Lung (tissue), 12 donors: ENCODE data around the gene SND1. TPM values are rescaled to one million over a fixed set of nuclear protein-coding genes. Genes with fewer than 3 reads are reported as not detected.

Source experiments
- ATAC-seq: fragments of 200-7000 bp; cut with Tn5 transposase; one replicate; pipeline ENCODE4 v1.9.1; 2020; ENCODE audit warnings: moderate number of reproducible peaks; ENCODE audit not compliant: insufficient read depth, low FRiP score
- DNase-seq, 3 donors: peaks; one replicate each; pipeline ENCODE4 v3.0.0-alpha.2; 2013 to 2017
- H3K27ac ChIP-seq, 2 donors: one replicate each; pipeline ENCODE4 v1.5.1; 2013; ENCODE audit warnings: mild to moderate bottlenecking in 2 of 2, moderate library complexity in 2 of 2, control low read depth in 1 of 2, inconsistent platforms in 1 of 2, low read depth in 1 of 2, low read length in 1 of 2
- H3K27me3 ChIP-seq, 3 donors: one replicate each; pipeline ENCODE4 v1.5.1; 2013; ENCODE audit warnings: low read length in 2 of 3; ENCODE audit not compliant: control insufficient read depth in 3 of 3, insufficient read depth in 3 of 3
- H3K36me3 ChIP-seq, 4 donors: one replicate each; pipeline ENCODE4 v1.5.1; 2013; ENCODE audit warnings: low read length in 4 of 4, mild to moderate bottlenecking in 1 of 4, moderate library complexity in 1 of 4; ENCODE audit not compliant: control insufficient read depth in 4 of 4, insufficient read depth in 4 of 4
- H3K4me1 ChIP-seq, 5 donors: one replicate each; pipeline ENCODE4 v1.5.1; 2013; ENCODE audit warnings: low read length in 5 of 5, mild to moderate bottlenecking in 2 of 5, moderate library complexity in 1 of 5; ENCODE audit not compliant: control insufficient read depth in 5 of 5, insufficient read depth in 5 of 5
- H3K4me3 ChIP-seq: one replicate; pipeline ENCODE4 v1.5.1; 2013; ENCODE audit warnings: mild to moderate bottlenecking, control low read depth, moderate library complexity
- H3K9ac ChIP-seq, 2 donors: one replicate each; pipeline ENCODE4 v1.5.1; 2013; ENCODE audit warnings: low read length in 2 of 2, control low read depth in 1 of 2; ENCODE audit not compliant: insufficient read depth in 1 of 2
- H3K9me3 ChIP-seq, 4 donors: one replicate each; pipeline ENCODE4 v1.5.1; 2013; ENCODE audit warnings: low read length in 3 of 4, mild to moderate bottlenecking in 1 of 4, moderate library complexity in 1 of 4; ENCODE audit not compliant: control insufficient read depth in 4 of 4, insufficient read depth in 3 of 4
- WGBS, 2 donors: extraction: QIAGEN DNeasy Blood & Tissue Kit; methylation state at CpG; one replicate each; pipeline ENCODE4 v1.1.7; 2013; 5-methylcytosine and 5-hydroxymethylcytosine counted together
- polyA plus RNA-seq, 2 donors: library from polyadenylated mRNA; stranded (reverse); fragments of 200-250 nt; gene quantifications; one replicate each; pipeline ENCODE4 v1.2.1, GENCODE V29; 2013
- total RNA-seq, 2 donors: library from RNA; depleted of rRNA in 1 of 2; stranded (reverse); fragments of >200 nt in 1 of 2; gene quantifications; one replicate each; pipeline ENCODE4 v1.2.1, GENCODE V29; 2014 to 2021
- TF ChIP-seq, protein P1 (sequence below): IDR thresholded peaks from 2 replicates; pipeline ENCODE4 v1.5.1; 2012; ENCODE audit warnings: mild to moderate bottlenecking; ENCODE audit errors: control extremely low read depth, extremely low read depth
- donor health status: control.
- donor health status: control.
- donor health status: Bipolar disorder and iron deficiency.
- donor health status: healthy.
- donor health status: DM: yes; HTN: yes; CAD: no.

The SND1 gene
- total and polyA plus RNA-seq, 4 donors, result 94.5 to 210 (median 137) TPM

DNA sequence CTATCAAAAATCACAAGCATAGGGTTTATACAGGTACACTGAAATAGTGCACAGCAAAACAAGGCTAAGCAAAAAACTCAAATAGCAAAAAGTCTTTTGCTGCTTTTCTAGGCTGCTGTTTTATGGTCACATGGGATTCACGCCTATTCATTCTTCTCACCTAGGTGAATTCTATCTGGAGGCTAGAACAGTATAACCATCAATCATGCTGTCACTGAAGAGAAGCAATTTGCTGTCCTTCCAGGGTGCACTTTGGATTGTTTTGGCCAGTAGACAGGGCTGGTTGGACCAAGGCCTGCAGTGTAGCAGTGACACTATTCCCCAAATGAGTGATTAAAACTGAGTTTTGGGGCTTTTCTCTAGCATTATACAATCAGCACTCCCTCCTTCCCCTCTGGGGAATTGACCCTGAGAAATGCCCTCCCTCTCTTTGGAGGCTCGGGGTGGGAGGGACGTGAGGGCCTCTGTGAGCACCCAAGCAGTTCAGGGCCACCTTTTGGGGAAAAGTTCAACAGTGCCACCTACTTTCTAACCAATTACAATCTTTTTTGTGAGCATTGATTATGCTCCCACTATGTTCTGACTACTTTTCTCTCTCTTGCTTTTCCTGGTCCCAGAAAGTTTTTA lies 16.2 kb upstream of the SND1 start:
- TF ChIP-seq, protein P1, sequence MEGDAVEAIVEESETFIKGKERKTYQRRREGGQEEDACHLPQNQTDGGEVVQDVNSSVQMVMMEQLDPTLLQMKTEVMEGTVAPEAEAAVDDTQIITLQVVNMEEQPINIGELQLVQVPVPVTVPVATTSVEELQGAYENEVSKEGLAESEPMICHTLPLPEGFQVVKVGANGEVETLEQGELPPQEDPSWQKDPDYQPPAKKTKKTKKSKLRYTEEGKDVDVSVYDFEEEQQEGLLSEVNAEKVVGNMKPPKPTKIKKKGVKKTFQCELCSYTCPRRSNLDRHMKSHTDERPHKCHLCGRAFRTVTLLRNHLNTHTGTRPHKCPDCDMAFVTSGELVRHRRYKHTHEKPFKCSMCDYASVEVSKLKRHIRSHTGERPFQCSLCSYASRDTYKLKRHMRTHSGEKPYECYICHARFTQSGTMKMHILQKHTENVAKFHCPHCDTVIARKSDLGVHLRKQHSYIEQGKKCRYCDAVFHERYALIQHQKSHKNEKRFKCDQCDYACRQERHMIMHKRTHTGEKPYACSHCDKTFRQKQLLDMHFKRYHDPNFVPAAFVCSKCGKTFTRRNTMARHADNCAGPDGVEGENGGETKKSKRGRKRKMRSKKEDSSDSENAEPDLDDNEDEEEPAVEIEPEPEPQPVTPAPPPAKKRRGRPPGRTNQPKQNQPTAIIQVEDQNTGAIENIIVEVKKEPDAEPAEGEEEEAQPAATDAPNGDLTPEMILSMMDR, result no peak
- ATAC-seq, result no peak
- 68 to 74% methylated on average over 3 of the region's 3 CpGs for WGBS, 2 donors

DNA sequence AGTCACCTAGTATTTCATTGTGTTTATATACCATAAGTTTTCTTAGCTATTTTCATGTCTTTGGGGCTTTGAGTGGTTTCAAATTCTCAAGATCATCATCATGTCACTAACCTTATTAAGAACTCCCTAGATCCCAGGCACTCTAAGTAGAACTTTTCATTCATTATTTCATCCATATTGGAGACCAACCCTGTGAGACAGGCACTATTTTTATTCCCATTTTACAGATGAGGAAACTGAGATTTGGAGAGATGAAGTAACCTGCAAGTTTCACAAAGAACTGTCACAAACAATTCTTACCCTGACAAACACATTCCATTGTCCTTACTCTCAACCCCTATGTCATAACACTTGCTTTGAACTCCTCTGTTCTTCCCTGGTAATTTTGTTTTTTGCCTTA lies 13.8 kb upstream of the SND1 start:
- H3K36me3 ChIP-seq, result no peaks in the 10 kb centered on the region
- TF ChIP-seq, protein P1, result no peak
- no peak overlapping the region for H3K9ac ChIP-seq
- H3K27ac ChIP-seq, result no peak overlapping the region
- DNase-seq (no peak), ATAC-seq (no peak)
- no peak overlapping the region for H3K4me3 ChIP-seq
- H3K4me1 ChIP-seq, result no peaks in the 10 kb centered on the region
- no peaks in the 10 kb centered on the region for H3K9me3 ChIP-seq
- peaks cover 0 to 2% (median 0%) of the 10 kb centered on the region in 3 donors for H3K27me3 ChIP-seq

More for the DNA sequence above, 16.2 kb upstream of the SND1 start:
- no peak overlapping the region for H3K9ac ChIP-seq
- peaks cover 0 to 2% (median 0%) of the 10 kb centered on the region in 3 donors for H3K27me3 ChIP-seq
- no peaks in the 10 kb centered on the region for H3K9me3 ChIP-seq
- H3K36me3 ChIP-seq, result no peaks in the 10 kb centered on the region
- no peak for DNase-seq
- no peak overlapping the region for H3K4me3 ChIP-seq
- H3K4me1 ChIP-seq, result no peaks in the 10 kb centered on the region
- no peak overlapping the region for H3K27ac ChIP-seq

DNA sequence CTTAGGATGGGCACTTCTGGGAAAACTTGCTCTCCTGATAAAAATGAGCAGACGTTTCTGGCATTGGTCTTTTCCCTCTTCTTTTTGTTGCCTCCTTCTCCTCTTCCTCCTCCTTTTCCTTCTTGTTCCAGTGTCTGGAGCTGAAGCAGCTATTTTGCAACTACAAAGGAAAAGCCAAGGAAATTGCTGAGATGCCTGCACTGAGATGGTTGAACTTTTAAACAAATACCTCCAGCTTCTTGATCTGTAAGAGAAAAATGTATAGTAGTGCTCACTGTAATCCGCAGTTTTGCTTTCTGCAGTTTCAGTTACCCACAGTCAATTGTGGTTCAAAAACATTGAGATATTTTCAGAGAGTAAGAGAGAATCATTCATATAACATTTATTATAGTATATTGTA lies 7.5 kb upstream of the SND1 start:
- H3K4me1 ChIP-seq, result no peaks in the 10 kb centered on the region
- no peak overlapping the region for H3K9ac ChIP-seq
- 63 to 73% methylated on average over 2 of the region's 2 CpGs for WGBS, 2 donors
- no peak overlapping the region for H3K27ac ChIP-seq
- no peak for DNase-seq
- no peaks in the 10 kb centered on the region for H3K9me3 ChIP-seq
- no peak for ATAC-seq
- TF ChIP-seq, protein P1, result no peak
- H3K4me3 ChIP-seq, result no peak overlapping the region
- H3K27me3 ChIP-seq, result no peaks in the 10 kb centered on the region
- no peaks in the 10 kb centered on the region for H3K36me3 ChIP-seq

DNA sequence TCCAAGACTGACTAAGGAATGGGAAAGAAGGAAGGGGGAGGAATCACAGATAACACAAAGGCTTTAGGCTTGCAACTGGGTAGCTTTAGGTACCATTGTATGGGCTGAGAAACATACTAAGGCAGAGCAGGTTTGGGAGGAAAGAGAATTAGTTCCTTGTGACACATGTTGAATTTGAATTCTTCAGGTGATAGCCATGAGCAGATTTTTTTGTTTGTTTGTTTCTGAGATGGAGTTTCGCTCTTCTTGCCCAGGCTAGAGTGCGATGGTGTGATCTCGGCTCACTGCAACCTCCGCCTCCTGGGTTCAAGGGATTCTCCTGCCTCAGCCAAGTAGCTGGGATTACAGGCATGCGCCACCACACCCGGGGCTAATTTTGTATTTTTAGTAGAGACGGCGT lies 4.4 kb upstream of the SND1 start:
- Histone ChIP-seq H3K27me3 (no peaks in the 10 kb centered on the region), H3K4me3 (no peak overlapping the region), H3K9ac (no peak overlapping the region), H3K4me1 (peaks cover 0 to 10% (median 2%) of the 10 kb centered on the region in 5 donors), H3K27ac (no peak overlapping the region), H3K9me3 (no peaks in the 10 kb centered on the region), H3K36me3 (no peaks in the 10 kb centered on the region)
- no peak for ATAC-seq
- WGBS, 2 donors, result 93 to 96% methylated on average over 8 of the region's 8 CpGs
- TF ChIP-seq, protein P1, result no peak
- DNase-seq, result no peak
